Embryonic facial prominence (tissue), 1 donor: ENCODE results near the gene DENND6B.
"Not testable (repeated sequence)": the region's sequence is repeated elsewhere in the genome, so short reads cannot be mapped to it uniquely, and the experiment has no call there.

Source experiments
- DNase-seq: peaks from one replicate; pipeline ENCODE4 v3.0.0-alpha.2; 2016; ENCODE audit errors: extremely low spot score

DENND6B gene

DNA sequence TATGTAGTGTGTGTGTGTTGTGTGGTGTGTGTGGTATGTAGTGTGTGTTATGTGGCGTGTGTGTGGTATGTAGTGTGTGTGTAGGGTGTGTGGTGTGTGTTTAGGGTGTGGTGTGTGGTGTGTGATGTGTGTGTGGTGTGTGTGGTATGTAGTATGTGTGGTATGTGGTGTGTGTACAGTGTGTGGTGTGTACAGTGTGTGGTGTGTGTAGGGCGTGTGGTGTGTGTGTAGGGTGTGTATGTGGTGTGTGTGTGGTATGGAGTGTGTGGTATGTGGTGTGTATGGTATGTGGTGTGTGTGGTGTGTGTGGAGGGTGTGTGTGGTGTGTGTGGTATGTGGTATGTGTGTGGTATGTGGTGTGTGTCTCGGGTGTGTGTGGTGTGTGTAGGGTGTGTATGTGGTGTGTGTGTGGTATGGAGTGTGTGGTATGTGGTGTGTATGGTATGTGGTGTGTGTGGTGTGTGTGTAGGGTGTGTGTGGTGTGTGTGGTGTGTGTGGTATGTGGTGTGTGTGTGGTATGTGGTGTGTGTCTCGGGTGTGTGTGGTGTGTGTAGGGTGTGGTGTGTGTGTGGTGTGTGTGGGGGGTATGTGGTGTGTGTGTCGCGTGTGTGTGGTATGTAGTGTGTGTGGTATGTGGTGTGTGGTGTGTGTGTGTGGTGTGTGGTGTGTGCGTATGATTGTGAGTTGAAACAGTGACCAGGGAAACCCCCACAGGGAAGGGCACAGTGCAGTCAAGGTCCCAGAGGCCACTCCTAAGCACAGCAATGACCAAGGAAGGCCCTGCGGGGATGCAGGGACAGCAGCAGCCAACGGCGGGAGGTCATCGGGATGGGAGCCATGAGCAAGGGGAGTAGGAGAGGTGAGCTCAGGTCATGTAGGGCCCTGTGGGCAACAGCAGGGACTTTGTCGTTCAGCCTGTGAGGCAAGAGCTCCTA, 13.4 kb upstream of the DENND6B start:
- DNase-seq = no peak

- DNase-seq = no peak
Measured at GRCh38 chr22:50338860-50339462, 12.1 kb upstream of the DENND6B start.

DNA sequence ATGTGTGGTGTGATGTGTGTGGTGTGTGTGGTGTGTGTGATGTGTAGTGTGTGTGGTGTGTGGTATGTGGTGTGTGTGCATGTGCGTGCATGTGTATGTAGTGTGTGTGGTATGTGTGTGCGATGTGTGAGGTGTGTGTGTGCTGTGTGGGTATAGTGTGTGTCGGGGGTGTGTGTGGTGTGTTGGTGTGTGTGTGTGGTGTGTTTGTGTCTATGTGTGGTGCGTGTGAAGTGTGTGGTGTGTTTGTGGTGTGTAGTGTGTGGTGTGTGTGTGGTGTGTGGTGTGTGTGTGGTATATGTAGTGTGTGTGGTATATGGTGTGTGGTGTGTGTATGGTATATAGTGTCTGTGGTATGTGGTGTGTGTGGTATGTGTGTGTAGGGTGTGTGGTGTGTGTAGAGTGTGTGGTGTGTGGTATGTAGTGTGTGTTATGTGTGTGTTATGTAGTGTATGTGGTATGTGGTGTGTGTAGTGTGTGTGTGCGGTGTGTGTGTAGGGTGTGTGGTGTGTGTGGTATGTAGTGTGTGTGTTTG, 11.3 kb upstream of the DENND6B start:
- DNase-seq = no peak

DNA sequence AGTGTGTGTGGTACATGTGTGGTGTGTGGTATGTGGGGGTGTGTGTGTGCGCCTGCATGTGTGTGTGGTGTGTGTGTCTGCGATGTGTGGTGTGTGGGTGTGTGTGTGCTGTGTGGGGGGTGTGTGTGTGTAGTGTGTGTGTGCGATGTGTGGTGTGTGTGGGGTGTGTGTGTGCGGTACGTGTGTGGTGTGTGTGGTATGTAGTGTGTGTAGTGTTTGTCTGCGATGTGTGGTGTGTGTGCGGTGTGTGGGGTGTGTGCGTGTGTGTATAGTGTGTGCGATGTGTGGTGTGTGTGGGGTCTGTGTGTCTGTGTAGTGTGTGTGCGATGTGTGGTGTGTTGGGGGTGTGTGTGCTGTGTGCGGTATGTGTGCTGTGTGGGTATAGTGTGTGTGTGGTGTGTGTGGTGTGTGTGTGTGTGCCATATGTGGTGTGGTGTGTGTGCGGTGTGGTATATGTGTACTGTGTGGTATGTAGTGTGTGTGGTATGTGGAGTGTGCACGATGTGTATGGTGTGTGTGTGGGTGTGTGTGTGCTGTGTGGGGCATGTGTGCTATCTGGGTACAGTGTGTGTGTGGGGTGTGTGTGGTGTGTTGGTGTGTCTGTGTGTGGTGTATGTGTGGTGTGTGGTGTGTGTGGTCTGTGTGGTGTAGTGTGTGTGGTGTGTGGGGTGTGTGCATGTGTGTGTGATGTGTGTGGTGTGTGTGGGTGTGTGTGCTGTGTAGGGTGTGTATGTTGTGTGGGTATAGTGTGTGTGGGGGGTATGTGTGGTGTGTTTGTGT, 10.6 kb upstream of the DENND6B start:
- DNase-seq = no peak

DNA sequence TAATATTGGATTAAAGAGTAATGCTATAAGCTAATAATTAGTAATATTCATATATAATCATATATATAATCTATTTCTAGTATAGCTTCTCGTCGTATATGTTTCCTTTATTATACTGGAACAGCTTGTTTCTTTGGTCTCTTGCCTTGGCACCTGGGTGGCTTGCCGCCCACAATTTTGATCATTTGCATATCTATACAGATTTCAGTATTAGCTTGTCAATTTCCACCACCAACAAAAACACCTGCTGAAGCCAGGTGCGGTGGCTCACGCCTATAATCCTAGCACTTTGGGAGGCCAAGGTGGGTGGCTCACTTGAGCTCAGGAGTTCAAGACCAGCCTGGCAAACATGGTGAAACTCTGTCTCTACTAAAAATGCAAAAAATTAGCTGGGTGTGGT, 7.6 kb upstream of the DENND6B start:
- DNase-seq = not testable (repeated sequence)

DNA sequence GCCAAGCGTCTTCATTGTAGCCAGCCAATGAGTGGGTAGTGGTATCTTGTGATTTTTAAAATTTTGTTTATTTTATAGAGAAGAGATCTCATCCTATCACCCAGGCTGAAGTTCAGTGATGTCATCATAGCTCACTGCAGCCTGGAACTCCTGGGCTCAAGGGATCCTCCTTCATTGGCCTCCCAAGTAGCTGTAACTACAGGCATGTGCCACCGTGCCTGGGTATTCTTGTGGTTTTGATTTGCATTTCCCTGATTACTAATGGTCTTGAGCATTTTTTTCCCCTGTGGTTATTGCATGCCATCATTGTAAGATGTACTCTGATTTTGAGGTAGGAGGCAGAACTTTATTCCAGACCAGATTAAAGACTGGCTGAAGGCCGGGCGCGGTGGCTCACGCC, 2.4 kb upstream of the DENND6B start:
- no peak for DNase-seq

DNA sequence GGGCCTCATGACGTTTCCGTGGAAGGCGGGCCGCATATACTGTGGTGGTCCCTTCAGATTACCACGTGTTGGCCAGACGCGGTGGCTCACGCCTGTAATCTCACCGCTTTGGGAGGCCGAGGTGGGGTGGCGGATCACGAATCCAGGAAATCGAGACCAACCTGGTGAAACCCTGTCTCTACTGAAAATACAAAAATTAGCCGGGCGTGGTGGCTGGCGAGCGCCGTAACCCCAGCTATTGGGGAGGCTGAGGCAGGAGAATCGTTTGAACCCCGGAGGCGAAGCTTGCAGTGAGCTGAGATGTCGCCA, 853 bp upstream of the DENND6B start:
- no peak for DNase-seq

DNA sequence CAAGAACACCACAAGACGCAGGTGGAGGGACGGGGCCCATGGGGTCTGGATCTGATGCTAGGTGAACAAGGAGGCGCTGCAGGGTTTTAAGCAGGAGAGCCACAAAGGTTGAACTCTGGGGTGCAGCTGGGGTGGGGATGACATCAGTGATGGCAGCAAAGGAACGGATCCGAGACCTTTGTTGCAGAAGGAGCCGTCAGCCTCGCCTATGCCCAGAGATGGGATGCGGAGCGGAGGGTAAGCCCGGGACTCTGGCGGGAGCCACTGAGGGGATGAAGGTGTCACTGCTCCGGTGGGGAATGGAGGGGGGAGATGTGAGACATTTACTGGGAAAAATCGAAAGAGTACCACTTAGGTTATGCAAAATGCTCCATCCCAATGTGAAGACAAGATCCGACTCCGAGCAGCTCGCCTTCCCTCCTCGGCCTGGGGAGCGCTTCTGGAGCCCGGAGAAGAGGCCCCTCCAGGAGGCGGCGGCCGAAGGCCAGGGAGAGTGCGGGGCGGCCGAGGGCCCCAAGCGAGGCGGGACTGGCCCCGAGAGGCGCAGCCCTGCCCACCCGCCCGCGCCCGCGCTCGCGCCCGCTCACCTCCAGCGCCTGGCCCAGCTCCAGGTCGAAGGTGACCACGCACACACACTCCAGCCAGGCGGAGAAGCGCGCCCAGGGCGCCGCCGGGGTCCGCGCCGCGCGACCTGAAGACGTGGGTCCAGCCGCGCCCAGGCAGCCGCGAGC, 422 bp downstream of the DENND6B start:
- no peak for DNase-seq

- DNase-seq = no peak
Measured at GRCh38 chr22:50325444-50326224, 1.2 kb downstream of the DENND6B start.

- no peak for DNase-seq
Measured at GRCh38 chr22:50323900-50324299, 2.9 kb downstream of the DENND6B start.

DNA sequence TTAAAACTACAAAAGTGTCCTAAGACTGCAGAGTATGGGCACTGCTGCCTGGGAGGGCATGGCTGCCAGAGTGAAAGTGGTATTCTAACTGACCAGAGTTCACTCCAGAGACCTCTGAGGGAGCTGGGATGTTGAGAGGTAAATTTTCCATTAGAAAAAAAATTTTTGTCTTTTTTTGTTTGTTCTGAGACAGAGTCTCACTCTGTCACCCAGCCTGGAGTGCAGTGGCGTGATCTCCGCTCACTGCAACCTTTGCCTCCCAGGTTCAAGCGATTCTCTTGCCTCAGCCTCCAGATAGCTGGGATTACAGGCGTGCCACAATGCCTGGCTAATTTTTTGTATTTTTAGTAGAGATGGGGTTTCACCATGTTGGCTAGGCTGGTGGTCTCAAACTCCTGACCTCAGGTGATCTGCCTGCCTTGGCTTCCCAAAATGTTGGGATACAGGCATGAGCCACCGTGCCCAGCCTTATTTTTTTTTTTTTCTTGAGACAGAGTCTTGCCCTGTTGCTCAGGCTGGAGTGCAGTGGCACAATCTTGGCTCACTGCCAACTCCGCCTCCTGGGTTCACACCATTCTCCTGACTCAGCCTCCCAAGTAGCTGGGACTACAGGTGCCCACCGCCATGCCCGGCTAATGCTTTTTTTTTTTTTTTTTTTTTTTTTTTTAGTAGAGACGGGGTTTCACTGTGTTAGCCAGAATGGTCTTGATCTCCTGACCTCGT, 4.3 kb downstream of the DENND6B start:
- not testable (repeated sequence) for DNase-seq

DNA sequence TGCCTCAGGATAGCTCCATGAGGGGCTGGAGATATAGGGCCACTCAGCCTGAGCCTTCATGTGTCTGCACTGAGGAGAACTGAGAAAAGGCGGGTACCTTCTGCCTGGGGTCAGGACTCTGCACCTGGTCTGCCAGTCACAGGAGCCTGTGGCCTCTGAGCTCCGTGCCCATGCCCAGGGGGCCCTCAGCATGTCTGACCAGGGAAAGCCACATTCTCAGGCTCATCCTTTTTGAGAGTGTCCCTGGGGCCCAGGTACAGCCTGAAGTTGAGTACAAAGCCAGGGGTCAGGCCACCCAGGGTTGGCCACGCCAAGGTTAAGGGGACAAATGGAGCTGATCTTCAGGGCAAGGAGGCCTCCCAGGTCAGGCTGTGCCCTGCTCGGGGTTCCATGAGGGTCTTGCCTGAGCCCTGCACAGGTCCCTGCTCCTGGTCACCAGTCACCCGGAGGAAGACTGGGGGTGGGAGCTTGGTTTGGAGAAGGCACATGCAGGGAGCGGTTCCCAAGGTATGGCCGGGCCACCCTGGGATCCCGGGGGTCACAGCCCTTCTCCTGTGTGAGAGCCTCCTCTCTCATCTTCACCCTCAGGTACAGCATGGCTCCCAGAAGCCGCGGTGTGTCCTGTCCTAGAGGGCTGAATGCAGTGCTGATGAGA, 6.0 kb downstream of the DENND6B start:
- no peak for DNase-seq

GRCh38 chr22:50320116-50320515, 6.7 kb downstream of the DENND6B start:
- DNase-seq = no peak

- DNase-seq = no peak
Measured at GRCh38 chr22:50319503-50319951, 7.3 kb downstream of the DENND6B start.

DNA sequence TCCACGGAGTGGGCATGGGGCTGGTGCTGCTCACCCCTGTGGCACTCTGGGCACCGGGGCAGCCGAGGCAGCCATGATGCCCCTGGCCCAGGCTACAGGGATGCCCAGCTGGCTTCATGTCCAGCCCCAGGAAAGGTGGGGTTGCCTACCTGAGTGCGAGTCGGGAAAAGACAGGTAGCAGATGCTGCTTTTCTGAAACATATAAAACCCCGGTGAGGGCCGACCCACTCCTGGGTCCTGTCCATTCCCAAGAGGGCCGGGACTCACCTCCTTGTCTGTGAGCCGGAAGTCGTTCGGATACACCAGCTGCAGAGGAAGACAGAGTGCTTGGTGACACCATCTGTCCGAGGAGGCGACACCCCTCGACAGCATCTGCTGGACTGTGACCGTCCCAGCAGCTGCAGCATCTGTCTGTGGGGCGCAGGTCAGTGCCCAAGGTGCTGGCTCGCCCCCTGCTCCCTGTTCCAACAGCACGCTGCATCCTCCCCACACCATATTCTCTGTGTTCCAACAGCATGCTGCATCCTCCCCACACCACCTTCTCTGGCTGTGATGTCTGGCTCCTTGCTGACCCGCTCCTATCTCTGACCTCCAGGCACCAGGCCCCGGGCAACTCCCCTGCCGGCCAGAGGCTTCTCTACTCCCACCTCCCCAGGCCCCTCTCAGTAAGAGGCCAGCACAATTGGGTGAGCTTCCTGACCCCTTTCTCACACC, 8.0 kb downstream of the DENND6B start:
- no peak for DNase-seq

- DNase-seq = no peak
Measured at GRCh38 chr22:50318356-50318697, 8.5 kb downstream of the DENND6B start.

DNA sequence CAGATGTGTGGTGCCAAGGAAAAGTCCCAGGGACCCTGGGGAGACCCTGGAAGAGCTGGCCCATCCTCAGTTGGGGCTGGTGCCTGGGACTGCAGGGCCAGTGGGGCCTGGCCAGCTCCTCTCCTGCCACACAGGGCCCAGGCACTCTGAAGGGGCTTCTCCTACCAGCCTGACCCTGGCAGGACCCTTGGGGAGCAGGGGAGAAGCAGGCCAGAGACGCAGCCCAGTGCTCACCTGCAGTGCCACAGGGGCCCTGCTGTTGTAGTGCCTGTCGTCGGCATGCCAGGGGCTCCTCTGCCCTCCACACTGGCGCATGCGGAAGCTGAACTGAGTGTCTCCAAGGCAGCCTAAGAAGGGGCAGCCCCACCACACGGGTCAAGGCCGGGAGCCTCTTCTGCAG, 9.1 kb downstream of the DENND6B start:
- no peak for DNase-seq

GRCh38 chr22:50317178-50317577, 9.6 kb downstream of the DENND6B start:
- no peak for DNase-seq
